ENCODE results near the gene HNRNPC. TPM values are rescaled to one million over a fixed set of nuclear protein-coding genes. Genes with fewer than 3 reads are reported as not detected.

Gene HNRNPC
- total and polyA plus RNA-seq, 9 of the 15 experiments (the other 6 are each of a cell fraction or from before 2014, with no cell fraction given) = 679 to 1,557 (median 1,191) TPM

GRCh38 chr14:21298358-21298757 lies 29.1 kb upstream of the HNRNPC start:
- no peaks in the 10 kb centered on the region for H3K9me3 ChIP-seq (replicated peaks; ENCODE audit: control insufficient read depth, insufficient read depth, low read depth, low read length)
- ChIA-PET CTCF (ENCODE audit: low intra/inter-chr PET ratio) (no interaction called here), POLR2A (interaction anchor here (1.1 kb wide), 1 partner anchor 31 kb away, joined by 6 read pairs; no protein-coding TSS in a partner anchor)
- peak in 1 of 4 experiments; percentile 20 for DNase-seq (ENCODE audit: extremely low read depth in 1 of 4, low spot score in 3 of 4)
- no peak for FAIRE-seq
- 23% methylated on average over 11 of the region's 12 CpGs for WGBS (ENCODE audit: insufficient coverage, low coverage, missing lambda C conversion rate)
- no peak overlapping the region for H3K27ac ChIP-seq (ENCODE audit: extremely low read depth, low read depth, low read length)
- H3K9me1 ChIP-seq (ENCODE audit: control insufficient read depth, insufficient read depth, low read length) = no peaks in the 10 kb centered on the region
- 0 out of 4 replicates have a peak overlapping the region, but pooled peaks of 1 of the 2 experiments have one; percentile 43 for H3K9ac ChIP-seq (ENCODE audit: insufficient read depth in 1 of 2, low read depth in 2 of 2, low read length in 2 of 2)
- no TSS peak for BruUV-seq (replicated peaks)
- H3K4me3 ChIP-seq = no peak overlapping the region
- no peaks in the 10 kb centered on the region for H3K27me3 ChIP-seq (ENCODE audit: control insufficient read depth in 2 of 2, insufficient read depth in 2 of 2, low read length in 2 of 2)
- peak overlapping the region; percentile 35; the same call in 1 of the 2 replicates for H2AFZ ChIP-seq (ENCODE audit: low read depth, low read length)
- H3K36me3 ChIP-seq (ENCODE audit: control insufficient read depth, insufficient read depth, low read length) = no peaks in the 10 kb centered on the region
- H4K20me1 ChIP-seq (replicated peaks; ENCODE audit: control insufficient read depth, insufficient read depth, low read length) = no peaks in the 10 kb centered on the region
- H3K4me1 ChIP-seq (replicated peaks in 1 of 2; ENCODE audit: control insufficient read depth in 2 of 2, insufficient read depth in 2 of 2, low read length in 2 of 2) = peaks cover 3 to 24% of the 10 kb centered on the region in 2 experiments; a peak in 3 of 5 replicates
- no peaks in the 10 kb centered on the region for H3K79me2 ChIP-seq (ENCODE audit: control insufficient read depth, insufficient read depth, low read length)
- H3K4me2 ChIP-seq (ENCODE audit: insufficient read depth, low read length) = peak overlapping the region; percentile 7; the same call in 1 of the 2 replicates
- in situ Hi-C loops (cut with MboI) = no loop called here
- peak; percentile 67 for ATAC-seq
- intact Hi-C loops (cut with micrococcal nuclease) = no loop called here
- TF ChIP-seq TAF9B (IDR thresholded peaks at IDR 0.05; ENCODE audit: partially characterized antibody) = no peak
- TF ChIP-seq SIN3A (IDR thresholded peaks at IDR 0.05; ENCODE audit: borderline replicate concordance in 2 of 2, control insufficient read depth in 1 of 2, low read depth in 2 of 2, low read length in 2 of 2) = no peak
- TF ChIP-seq BHLHE40 (IDR thresholded peaks at IDR 0.05; ENCODE audit: low read length) = no peak
- TF ChIP-seq ZC3H11A (IDR thresholded peaks at IDR 0.05; ENCODE audit: low read depth, low read length) = no peak
- TF ChIP-seq DPF2 (IDR thresholded peaks at IDR 0.05) = 0 out of 2 replicates have a peak, but pooled peaks have one; percentile 24
- no peak for TF ChIP-seq ARHGAP35 (IDR thresholded peaks at IDR 0.05; ENCODE audit: partially characterized antibody)
- TF ChIP-seq PKNOX1 (IDR thresholded peaks at IDR 0.05) = peak; percentile 88
- TF ChIP-seq NFE2 (IDR thresholded peaks at IDR 0.05; ENCODE audit: low read depth) = peak; percentile 58
- no peak for TF ChIP-seq EP300 (IDR thresholded peaks at IDR 0.05; ENCODE audit: low read length)
- TF ChIP-seq NR1H2 (CRISPR knock-in tag; IDR thresholded peaks at IDR 0.05) = no peak
- TF ChIP-seq ATF1 (CRISPR knock-in tag; IDR thresholded peaks at IDR 0.05) = no peak
- no peak for TF ChIP-seq ATF1 (tag; IDR thresholded peaks at IDR 0.05)
- no peak for TF ChIP-seq ELF4 (CRISPR knock-in tag; IDR thresholded peaks at IDR 0.05)
- no peak for TF ChIP-seq PURB (CRISPR knock-in tag; IDR thresholded peaks at IDR 0.05; ENCODE audit: low read depth)
- TF ChIP-seq CHCHD3 (CRISPR knock-in tag; IDR thresholded peaks at IDR 0.05) = no peak
- TF ChIP-seq TRIM24 (IDR thresholded peaks at IDR 0.05) = 0 out of 4 replicates have a peak, but pooled peaks of 1 of the 2 experiments have one; percentile 23
- no peak for TF ChIP-seq IRF2 (CRISPR knock-in tag; IDR thresholded peaks at IDR 0.05)
- TF ChIP-seq CEBPB (tag; IDR thresholded peaks at IDR 0.05) = peak; percentile 94
- peak; percentile 74; the same call in 1 of the 2 replicates for TF ChIP-seq ADNP (tag; IDR thresholded peaks at IDR 0.05)
- no peak for TF ChIP-seq PBX2 (CRISPR knock-in tag; IDR thresholded peaks at IDR 0.05; ENCODE audit: low read depth)
- TF ChIP-seq PBX2 (tag; conservative IDR thresholded peaks at IDR 0.05; ENCODE audit: low read depth) = peak; percentile 60; the same call in 1 of the 2 replicates
- no peak for TF ChIP-seq GABPA (tag; conservative IDR thresholded peaks at IDR 0.05; ENCODE audit: low read depth)
- peak; percentile 79 for TF ChIP-seq CEBPG (CRISPR knock-in tag; IDR thresholded peaks at IDR 0.05)
- peak; percentile 52 to 73 for TF ChIP-seq CEBPG (tag; conservative IDR thresholded peaks at IDR 0.05 in 1 of 2, IDR thresholded peaks at IDR 0.05 in 1 of 2)
